GM18873 (cell line): ENCODE results near the gene C12orf60.

Experiments
- ATAC-seq: cut with Tn5 transposase; IDR thresholded peaks from one replicate; pipeline ENCODE4 v1.9.1; 2021; ENCODE audit warnings: mild to moderate bottlenecking, moderate library complexity, moderate number of reproducible peaks; ENCODE audit not compliant: unreplicated experiment, low FRiP score

C12orf60 gene

DNA sequence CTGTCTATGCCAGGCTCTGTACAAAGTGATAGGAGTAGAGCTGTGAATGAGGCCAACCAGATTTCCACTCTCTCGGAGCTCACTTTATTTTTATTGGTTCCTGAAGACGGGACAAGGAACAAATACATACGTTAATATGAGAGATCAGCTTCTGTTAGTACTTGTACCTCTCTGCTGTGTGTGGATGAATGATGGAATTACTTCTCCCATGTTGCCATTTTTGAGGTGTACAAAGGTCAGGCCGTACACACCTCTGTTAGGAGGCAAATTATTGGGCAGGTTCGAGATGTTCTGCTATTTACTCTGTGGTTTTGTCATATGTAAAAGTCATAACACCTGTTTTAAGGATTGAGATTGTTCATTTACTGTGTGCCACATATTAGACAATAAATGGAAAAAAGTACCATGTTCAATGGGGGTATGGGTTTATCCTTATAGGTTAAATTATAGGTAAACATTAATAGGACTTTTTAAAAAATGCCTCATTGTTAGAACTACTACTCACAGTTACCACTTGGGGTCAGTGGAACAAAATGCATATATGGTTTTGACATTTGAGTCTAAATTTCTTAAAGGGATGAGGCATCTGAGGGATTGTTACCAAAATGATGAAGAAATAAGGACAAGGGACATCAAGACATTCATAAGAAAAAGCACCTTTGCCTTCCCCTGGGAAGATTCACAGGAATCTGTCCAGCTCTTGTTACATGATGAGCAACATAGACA lies 27.1 kb upstream of the C12orf60 start:
- ATAC-seq = no peak

DNA sequence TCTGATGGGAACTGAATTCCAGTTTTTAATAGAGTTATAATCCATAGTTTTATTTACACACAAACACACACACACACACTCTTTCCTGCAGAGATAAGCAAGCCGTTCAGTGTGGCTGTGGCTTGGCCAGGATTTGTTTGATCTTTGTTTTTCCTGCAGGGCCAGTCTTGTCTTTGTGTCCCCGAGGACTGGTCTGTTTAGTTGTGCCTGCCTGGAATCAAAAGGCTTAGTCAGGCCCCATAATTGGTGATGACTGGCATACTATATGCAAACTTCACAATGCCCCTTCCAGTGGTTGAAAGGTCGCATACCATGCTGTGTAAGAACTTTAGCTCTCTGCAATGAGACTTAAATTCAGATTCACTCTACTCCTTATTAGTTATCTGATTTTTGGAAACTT lies 26.2 kb upstream of the C12orf60 start:
- no peak for ATAC-seq

DNA sequence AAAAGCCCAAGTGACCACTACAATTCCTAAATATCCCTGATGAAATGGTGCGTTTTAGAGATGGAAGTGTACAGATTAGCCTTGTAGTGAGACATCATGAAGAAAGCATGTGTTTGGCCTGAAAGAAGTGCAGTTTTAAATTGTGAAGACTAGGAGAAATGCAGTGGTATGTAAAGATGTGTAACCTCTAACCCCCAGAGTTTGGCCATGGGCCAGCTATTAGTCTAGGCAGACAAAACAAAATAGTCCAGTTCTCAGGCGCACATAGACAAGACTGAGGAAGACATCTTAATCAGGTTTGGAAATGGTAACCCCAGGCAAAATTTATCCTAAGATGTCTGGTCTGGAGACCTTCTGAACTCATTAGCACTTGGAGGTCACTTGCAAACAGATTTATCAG lies 23.6 kb upstream of the C12orf60 start:
- ATAC-seq = no peak

DNA sequence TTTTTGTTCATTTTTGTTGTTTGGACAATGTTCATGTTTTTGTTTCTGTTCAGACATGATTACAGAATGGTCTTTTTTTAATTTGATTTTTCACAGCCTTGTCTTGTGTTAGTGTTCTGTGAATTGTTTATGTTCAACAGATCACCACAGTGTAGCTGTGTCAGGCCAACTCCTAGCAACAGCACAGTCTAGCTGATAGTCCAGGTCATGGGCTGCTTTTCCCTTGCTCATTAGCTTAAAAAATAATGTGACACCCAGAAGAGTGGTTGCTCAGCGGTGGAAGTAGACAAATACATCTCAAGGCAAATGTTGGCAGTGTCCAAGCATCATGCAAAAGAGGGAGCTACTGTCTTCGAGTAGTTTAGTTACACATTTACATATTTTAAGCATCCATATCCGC lies 22.6 kb upstream of the C12orf60 start:
- ATAC-seq = no peak

DNA sequence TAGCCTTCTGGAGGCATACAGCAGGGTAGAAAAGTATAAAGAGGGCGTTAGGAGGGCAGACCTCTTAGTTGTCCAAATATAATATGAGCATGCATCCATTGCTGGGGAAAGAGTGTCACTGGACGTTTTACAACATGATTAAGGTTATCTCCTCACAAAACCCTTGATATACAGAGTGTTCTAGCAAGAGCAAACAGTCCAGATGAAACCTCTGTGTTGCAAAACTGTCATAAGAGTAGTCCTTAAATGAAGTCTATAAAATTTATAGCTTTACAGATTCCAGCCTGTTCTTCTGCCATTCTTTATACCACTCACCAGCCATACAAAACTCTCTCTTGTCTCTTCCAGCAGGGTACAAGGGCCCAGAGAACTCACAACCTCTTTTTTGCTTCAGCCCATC lies 21.9 kb upstream of the C12orf60 start:
- ATAC-seq = no peak

DNA sequence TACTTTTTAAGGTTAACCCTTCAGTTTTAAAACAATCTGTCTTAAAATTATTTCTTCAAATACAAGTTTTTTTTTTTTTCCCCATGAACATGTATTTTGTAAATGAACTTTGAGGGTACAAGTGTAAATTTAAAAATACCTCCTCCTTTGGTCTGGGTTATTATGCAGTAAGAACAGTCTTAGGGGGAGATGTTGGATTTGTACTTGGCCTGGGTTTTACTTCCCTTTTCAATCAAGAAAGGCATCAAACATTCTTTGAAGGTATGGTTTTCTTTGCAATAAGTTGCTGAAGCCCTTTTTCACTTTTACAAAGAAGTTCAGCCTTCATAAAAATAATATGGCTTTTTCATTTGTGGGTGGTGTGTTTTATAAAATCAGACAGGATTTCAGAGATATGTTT lies 20.7 kb upstream of the C12orf60 start:
- ATAC-seq = no peak

DNA sequence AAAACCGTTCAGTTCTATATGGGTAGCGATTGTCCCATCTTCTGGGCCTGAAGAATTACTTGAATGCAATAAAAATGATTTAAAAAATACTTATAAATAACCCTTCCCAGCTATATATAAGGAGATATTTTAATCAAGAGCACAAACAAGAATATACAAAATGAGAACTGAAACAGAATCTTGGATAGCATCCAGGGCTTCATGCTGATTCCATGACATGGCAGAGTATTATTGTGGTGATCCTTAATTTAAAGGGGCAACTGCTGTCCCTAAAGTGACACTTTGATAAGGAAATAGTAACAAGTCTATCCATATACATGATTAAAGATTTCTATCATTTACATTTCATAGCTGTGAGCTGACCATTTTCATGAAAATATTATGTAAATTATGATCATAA lies 19.0 kb upstream of the C12orf60 start:
- ATAC-seq = no peak

DNA sequence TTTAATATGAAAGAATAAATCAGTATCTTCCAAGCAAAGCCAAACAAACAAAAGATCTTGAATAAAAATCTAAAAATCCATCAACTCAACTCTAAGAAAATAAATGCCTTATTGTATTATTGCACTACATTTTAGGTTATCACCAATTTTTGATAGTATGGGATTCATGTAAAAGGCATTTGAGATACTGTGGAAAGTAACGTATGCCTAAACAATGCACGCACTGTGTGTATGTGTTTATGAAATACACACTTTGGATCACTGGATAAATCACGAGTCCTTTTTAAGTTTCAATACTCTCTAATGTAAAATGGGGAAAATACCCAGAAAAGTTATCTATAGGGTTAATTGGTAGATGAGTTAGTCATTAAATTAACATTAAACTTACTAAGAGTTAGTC lies 17.9 kb upstream of the C12orf60 start:
- ATAC-seq = no peak

DNA sequence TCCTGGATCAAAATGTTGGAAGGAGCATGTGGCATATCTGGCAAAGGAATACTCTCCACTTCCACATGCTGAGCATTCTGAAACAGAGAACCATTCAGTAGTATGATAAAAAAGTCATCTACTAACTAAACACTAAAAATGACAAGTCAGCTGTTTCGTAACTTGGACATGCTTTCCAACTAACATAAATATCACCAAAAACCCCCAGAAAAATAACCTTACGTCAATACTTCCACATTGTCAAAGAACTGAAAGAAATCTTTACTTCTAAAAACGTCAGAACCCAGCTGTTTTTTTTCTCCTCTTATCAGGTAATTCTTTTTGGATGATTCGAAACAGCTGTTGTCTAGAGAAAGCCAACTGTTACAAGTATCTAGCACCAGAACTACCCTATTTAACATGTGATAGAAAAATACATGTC lies 8.4 kb upstream of the C12orf60 start:
- no peak for ATAC-seq

DNA sequence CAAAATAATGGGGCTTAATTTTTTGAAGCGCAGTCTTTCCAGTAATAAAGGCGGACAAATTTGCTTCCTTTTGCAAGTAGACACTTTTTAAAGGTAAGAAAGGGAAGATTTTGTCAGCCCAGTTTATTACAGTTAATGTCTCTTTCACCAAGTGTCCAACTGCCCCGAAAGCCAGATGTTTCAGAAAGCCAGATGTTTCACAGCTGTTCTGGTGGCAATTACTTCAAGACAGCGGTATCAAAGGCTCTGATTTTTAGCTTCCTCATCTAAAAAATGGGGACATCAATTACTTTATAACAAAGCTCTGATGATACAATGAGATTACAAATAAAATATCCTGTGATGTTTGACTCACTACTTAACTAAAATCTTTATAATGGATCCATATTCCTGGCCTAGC lies 1.2 kb upstream of the C12orf60 start:
- no peak for ATAC-seq

DNA sequence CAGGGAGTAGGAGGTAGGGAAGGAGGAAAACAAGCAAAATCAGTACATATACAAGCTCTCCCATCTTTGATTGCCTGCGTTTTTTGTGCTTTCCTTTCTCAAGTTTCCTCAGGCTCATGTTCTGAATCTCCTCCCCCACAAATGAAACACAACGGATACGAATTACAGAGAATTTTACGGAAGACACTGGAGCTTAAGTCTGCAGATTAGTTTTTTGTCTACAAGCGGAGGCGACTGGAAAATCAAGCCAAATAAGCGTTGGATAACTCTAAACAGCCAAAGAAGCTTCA lies 804 bp upstream of the C12orf60 start:
- ATAC-seq = no peak

DNA sequence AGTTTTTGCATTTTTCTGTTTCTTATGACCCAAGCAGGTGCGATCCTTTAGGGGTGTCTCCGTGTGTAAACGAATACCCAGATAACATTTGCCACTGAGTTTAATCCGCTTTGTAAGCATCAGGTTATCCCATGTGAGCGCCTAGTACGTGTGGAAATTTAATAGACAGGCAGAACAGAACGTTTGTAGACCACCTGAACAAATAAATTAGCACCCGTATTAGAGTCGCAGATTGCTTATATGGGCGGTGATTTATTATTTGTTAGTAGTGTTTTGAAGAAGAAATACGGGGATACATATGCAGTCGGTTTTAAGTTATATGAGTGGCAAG lies 325 bp downstream of the C12orf60 start:
- ATAC-seq = peak; percentile 14

DNA sequence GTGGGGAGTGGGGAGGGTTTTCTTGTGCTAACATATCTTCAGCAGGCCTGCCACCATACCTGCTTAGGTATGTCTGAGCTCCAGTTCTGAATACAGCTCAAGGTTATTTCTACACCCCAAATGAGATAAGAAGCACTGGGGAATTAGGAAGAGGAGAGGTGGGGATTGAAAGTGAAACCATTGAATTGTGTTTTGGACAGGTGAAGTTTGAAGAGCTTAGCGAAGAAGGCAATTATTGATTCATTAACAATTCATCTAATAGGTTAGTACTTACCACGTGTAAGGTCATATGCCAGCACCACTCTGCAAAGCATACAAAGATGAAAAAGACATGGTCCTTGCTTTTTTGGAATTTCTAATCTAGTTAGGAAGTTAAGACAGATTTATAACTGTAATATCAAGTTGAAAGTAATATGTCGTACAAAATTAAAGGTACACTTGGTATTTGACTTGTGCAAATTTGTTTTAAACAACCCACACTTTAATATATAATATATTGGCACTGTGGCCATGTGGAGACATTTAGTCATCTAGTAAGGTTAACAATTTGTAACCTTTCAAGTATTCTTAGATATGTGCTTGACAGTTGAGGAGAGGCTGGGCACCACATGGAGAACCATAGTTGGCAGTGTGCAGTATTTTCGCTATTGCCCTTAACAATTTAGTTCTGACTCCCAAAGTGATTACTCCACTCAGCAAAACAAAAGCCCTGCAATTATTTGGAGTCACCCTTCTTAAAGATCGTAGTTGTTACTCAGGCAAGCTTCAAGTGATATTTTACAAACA lies 6.9 kb downstream of the C12orf60 start:
- ATAC-seq = no peak

DNA sequence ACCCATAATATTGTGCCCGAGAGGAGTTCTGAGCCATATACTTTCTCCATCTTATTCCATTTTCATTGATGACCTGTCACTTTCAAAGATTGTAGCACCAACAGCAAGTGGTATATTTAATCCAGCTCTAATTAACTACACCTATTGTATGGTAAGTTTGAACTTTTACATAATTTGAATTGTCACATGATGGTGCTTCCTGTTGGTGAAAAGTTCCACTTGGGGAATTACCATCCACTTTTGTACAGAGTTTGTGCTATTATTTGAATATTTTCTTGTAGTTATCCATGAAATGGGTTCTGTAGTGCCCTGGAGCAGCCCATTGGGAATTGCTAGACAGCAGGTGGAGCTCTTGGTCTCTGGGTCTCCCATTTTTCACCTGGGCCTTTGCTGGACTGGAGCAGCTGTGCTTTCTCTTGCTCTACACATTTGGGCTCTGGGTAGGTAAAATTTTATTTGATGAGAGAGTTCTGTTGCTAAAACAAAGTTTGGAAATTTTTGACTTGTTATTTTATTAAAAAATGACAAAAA lies 7.5 kb downstream of the C12orf60 start:
- no peak for ATAC-seq

DNA sequence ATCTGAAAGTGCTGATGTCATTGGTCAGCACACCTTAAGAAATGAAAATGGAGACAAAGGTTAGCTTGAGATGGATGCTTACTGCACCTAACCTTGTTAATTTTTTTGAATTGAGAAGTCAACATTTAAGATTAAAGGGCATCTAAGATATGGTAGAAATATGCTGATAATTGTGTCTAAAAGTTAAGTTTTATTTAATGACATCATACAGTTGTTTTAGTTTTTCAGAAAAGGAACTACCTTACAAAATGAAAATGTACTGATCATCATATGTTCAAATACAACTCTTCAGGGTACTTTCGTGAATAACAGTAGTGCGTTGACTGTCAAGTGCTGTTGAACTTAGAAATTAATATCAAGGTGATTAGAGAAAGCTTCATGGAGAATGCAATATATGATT lies 8.0 kb downstream of the C12orf60 start:
- ATAC-seq = no peak

DNA sequence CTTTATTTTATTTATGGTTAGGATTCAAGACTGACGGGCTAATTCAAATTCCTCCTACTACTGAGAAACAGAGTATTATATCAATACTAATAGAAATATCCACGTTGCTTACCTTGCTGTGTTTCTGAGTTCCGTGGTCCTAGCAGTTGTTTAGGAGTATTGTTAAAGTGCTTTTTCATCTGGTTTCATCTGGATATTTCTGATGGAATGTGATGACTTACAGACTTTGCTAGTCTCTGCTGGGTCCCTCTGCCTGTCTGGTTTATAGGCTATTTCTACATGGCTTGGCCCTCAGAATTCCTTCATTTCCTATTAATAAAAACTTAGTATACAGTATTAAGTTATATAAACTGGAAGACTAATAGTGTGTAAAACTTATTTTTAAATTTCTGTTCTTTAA lies 10.5 kb downstream of the C12orf60 start, which contains the start of gene SMCO3:
Gene SMCO3 (minus strand): TSS at position 169 of the 400 bp plus-strand sequence. CDS start 7,502 bp downstream, outside the sequence.
- ATAC-seq = no peak

DNA sequence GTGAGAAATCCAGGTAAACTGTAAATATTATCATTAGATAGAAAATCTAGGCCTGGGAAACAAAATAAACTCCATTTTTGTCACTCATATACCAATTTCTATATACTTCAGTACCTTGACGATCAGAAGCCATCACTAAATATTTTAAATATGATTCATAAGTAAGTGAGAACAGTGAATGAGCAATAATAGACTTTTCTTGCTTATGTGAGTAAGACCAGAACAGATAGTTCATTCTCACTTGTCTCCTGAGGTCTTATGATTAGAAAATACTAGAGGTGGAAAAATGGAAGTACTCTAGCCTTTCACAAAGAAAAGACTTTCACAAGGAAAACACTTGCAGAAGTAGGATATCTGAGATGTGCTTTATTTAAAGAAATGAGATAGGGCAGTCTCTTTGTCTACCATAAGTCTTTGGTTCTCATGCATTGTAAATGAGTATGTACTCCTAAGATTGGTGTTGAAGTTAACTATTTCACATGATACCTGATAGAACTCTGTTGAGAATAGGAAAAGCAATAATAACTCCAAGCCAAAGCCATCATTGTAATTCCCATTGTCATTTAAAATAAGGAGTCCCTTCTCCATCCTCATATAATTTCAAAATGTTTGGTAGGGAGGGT lies 20.7 kb downstream of the C12orf60 start:
- no peak for ATAC-seq

DNA sequence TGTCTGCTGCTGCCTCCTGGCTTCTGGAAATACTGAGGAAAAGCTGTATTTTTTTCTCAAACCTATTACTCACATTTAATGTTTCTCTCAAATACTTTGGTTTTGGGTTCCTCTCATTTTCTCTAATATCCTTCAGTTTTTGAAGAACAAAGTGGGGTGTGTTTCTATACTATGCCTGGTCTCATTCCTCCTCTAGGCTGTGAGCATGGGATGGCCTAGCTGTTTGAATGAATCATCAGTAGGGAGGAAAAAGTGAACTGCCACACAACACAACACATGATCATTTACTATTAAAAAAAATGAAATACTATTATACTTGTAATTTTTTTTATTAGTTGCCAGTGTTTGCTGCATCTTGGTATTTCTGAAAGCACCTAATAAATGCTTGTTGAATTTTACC lies 21.8 kb downstream of the C12orf60 start:
- no peak for ATAC-seq

DNA sequence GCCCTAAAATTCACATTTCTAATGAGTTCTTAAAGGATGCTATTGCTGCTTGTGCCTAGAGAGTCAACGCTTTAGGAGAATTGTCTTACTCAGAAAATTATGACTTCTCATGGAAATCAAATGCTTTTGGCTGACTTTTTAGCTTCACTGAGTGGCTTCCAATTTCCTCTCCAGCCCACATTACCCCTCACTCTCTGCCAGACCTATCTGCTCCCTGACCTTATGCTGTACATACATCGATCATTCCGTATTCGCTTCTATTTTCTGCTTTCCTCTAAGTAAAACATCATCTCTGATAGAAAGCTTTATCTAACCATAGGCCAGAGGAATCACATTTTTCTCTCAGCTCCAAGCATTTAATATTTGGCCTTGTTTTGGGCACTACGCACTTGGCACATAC lies 23.0 kb downstream of the C12orf60 start:
- ATAC-seq = no peak

DNA sequence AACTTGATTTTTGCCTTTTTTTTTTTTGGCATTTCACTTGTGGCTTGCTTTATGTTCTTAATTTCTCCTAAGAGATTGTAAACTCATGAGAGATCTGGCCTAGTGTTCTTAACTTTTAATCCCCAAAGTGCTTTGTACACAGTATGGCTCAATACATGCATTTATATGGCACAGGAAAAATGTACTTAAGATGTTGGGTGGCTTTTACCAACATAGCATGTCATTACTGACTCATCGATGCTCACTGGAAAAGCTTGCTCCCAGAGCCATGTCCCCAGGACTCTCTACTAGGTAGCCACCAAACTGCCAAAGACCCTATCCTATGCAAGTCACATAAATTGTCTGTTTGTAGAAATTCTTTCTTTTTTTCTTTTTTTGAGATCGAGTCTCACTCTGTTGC lies 23.6 kb downstream of the C12orf60 start:
- no peak for ATAC-seq

DNA sequence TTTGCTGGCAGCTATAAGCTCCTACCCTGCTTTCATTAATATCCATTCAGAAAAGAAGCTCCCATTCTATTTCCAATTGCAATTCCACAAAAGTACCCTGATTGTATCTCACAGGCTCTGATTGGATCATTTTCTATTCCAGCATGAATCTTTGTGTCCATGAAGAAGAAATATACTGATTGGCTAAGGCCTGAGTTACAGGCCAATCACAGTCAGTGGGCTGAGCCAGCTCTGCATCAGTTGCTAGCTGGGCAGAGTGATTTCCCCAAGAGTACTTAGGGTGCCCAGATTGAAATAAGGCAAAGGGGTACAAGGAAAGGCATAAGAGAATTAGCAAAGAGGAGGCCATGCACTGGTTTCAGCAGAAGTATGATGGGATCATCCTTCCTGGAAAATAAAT lies 25.4 kb downstream of the C12orf60 start:
- no peak for ATAC-seq

DNA sequence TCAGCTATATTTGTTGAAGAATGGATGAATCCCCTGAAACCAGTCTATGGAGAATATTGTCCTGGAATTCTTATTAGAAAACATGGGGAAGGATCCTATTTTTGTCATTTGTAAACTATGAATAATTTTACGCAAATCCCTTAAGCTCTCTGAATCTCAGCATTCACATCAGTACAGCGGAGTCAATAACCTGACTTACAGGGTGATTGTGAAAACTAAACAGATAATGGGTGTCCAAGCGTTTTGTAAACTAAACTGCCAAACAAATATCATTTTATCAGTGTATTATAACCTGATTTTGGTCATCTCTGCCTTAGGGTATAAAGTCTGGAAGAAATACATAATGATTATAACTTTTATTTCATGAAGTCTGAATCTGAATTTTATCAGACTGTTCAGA lies 29.9 kb downstream of the C12orf60 start:
- no peak for ATAC-seq
